ENCODE results near the gene CDC42EP5.

CDC42EP5 gene

DNA sequence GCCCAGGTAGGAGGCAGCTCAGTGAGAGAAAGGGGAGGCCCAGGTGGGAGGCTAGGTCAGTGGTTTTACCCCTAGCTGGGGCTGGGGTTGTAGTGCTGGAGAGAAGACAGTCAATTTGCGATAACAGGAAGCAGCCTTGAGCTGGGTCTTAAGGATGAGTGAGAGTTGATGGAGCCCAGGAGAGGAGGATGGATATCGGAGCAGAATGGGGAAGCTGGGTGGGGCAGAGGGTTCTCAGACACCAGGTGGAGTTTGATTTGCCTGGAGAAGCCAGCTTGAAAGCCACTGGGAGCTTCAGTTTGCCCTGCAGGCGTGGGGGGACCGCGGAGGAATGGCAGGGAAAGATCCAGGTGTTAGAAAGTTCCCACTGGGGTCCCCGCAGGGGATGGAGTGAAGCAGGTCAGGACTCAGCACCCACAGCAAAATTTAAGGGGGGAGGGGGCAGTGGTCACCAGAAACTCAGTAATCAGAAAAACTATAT lies 836 bp upstream of the CDC42EP5 start:
- Histone ChIP-seq H4K20me1 (ENCODE audit: insufficient read depth, low read length) (no peaks in the 10 kb centered on the region), H3K27me3 (ENCODE audit: insufficient read depth, low read length) (no peaks in the 10 kb centered on the region; the same call in 1 of the 2 replicates), H2AFZ (ENCODE audit: low read length) (no peak overlapping the region), H3K27ac (ENCODE audit: low read depth, low read length, poor library complexity, severe bottlenecking) (no peak overlapping the region), H3K9me2 (ENCODE audit: low read depth, low read length) (no peaks in the 10 kb centered on the region), H3K9me3 (ENCODE audit: low read length) (no peaks in the 10 kb centered on the region), H3K4me3 (ENCODE audit: low read depth, low read length, poor library complexity, severe bottlenecking) (no peak overlapping the region), H3K36me3 (ENCODE audit: insufficient read depth, low read length) (no peaks in the 10 kb centered on the region), H3K4me2 (ENCODE audit: low read length) (no peak overlapping the region), H3F3A (ENCODE audit: insufficient read depth, low read length) (no peaks in the 10 kb centered on the region), H3K9ac (ENCODE audit: low read length) (no peak overlapping the region), H3K4me1 (ENCODE audit: insufficient read depth, low read length, severe bottlenecking) (no peaks in the 10 kb centered on the region), H3K79me2 (ENCODE audit: insufficient read depth, low read length) (no peaks in the 10 kb centered on the region)
- TF ChIP-seq, protein P1, sequence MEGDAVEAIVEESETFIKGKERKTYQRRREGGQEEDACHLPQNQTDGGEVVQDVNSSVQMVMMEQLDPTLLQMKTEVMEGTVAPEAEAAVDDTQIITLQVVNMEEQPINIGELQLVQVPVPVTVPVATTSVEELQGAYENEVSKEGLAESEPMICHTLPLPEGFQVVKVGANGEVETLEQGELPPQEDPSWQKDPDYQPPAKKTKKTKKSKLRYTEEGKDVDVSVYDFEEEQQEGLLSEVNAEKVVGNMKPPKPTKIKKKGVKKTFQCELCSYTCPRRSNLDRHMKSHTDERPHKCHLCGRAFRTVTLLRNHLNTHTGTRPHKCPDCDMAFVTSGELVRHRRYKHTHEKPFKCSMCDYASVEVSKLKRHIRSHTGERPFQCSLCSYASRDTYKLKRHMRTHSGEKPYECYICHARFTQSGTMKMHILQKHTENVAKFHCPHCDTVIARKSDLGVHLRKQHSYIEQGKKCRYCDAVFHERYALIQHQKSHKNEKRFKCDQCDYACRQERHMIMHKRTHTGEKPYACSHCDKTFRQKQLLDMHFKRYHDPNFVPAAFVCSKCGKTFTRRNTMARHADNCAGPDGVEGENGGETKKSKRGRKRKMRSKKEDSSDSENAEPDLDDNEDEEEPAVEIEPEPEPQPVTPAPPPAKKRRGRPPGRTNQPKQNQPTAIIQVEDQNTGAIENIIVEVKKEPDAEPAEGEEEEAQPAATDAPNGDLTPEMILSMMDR (IDR thresholded peaks at IDR 0.05; ENCODE audit: low read length) = no peak
- no peak for TF ChIP-seq EZH2 (IDR thresholded peaks at IDR 0.05; ENCODE audit: borderline replicate concordance, low read length)

DNA sequence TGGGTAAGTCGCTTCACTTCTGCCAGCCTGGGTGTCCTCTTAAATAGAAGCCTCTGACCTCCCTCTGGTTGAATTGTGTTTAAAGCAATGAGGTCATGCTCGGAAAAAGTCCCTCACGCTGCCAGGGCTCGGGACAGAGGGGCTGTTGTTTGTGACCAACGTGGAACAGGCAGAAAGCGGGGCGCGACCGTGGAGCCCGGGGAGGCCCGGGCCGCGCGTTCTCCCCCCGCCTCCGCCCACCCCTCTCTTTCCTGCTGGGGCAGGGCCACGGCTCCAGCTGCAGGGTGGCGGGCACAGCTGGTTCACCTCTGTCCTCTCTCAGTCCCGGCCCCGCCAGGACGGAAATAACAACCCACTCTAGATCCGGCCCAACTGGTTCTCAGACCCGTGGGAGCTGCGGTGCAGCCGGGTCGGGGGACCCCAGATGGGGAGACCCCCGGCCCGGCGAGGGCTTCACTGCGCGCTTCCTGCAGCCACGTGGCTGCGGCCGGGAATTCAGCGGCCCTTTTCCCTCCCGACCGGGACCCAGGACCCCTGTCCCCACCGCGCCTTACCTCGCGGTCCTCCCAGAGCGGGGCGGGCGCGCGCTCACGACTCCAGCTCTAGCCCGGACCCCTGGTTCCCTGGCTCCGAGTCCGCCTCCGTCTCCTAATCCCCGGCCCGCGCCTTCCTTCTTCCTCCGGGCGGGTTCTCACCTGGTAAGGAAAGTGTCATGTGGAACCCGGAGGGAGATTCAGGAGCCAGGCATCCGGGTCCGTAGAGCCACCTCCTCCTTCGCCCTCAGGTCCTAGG lies 1.9 kb downstream of the CDC42EP5 start:
- H3K4me2 ChIP-seq (ENCODE audit: low read length) = no peak overlapping the region
- no peaks in the 10 kb centered on the region for H3K79me2 ChIP-seq (ENCODE audit: insufficient read depth, low read length)
- no peak overlapping the region for H2AFZ ChIP-seq (ENCODE audit: low read length)
- H3K36me3 ChIP-seq (ENCODE audit: insufficient read depth, low read length) = no peaks in the 10 kb centered on the region
- TF ChIP-seq EZH2 (IDR thresholded peaks at IDR 0.05; ENCODE audit: borderline replicate concordance, low read length) = no peak
- TF ChIP-seq, protein P1 (IDR thresholded peaks at IDR 0.05; ENCODE audit: low read length) = no peak
- H3K9ac ChIP-seq (ENCODE audit: low read length) = no peak overlapping the region
- H3K27me3 ChIP-seq (ENCODE audit: insufficient read depth, low read length) = no peaks in the 10 kb centered on the region
- no peaks in the 10 kb centered on the region for H4K20me1 ChIP-seq (ENCODE audit: insufficient read depth, low read length)
- no peaks in the 10 kb centered on the region for H3K4me1 ChIP-seq (ENCODE audit: insufficient read depth, low read length, severe bottlenecking)
- no peak overlapping the region for H3K4me3 ChIP-seq (ENCODE audit: low read depth, low read length, poor library complexity, severe bottlenecking)
- H3F3A ChIP-seq (ENCODE audit: insufficient read depth, low read length) = no peaks in the 10 kb centered on the region
- no peaks in the 10 kb centered on the region for H3K9me2 ChIP-seq (ENCODE audit: low read depth, low read length)
- H3K9me3 ChIP-seq (ENCODE audit: low read length) = no peaks in the 10 kb centered on the region
- H3K27ac ChIP-seq (ENCODE audit: low read depth, low read length, poor library complexity, severe bottlenecking) = no peak overlapping the region

DNA sequence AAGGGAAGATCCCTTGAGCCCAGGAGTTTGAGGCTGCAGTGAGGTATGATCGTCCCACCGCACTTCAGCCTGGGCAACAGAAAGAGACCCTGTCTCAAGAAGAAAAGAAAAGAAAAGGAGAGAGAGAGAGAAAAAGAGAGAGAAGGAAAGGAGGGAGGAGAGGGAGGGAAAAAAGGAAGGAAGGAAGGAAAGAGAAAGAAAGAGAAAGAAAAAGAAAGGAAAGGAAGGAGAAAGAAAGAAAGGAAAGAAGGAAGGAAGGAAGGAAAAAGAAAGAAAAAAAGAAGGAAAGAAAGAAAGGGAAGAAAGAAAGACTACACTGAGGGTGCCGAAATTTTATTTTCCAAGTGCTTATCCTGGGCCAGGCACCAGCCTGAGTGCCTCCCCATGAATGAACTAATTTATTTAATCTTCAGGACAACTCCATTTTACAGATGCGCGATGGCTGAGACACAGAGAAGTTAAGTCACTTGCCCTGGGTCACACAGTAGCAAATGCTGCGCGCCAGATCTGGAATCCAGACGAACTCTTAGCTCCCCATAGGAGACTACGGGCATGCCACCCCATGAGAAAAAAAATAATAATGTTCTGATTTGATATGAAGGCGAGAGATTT lies 2.7 kb downstream of the CDC42EP5 start:
- no peaks in the 10 kb centered on the region for H3K9me2 ChIP-seq (ENCODE audit: low read depth, low read length)
- H3K9me3 ChIP-seq (ENCODE audit: low read length) = no peaks in the 10 kb centered on the region
- no peak overlapping the region for H3K4me2 ChIP-seq (ENCODE audit: low read length)
- TF ChIP-seq EZH2 (IDR thresholded peaks at IDR 0.05; ENCODE audit: borderline replicate concordance, low read length) = no peak
- TF ChIP-seq, protein P1 (IDR thresholded peaks at IDR 0.05; ENCODE audit: low read length) = no peak
- no peaks in the 10 kb centered on the region for H3K4me1 ChIP-seq (ENCODE audit: insufficient read depth, low read length, severe bottlenecking)
- H4K20me1 ChIP-seq (ENCODE audit: insufficient read depth, low read length) = no peaks in the 10 kb centered on the region
- H3K27me3 ChIP-seq (ENCODE audit: insufficient read depth, low read length) = no peaks in the 10 kb centered on the region
- H3F3A ChIP-seq (ENCODE audit: insufficient read depth, low read length) = no peaks in the 10 kb centered on the region
- no peak overlapping the region for H2AFZ ChIP-seq (ENCODE audit: low read length)
- no peaks in the 10 kb centered on the region for H3K79me2 ChIP-seq (ENCODE audit: insufficient read depth, low read length)
- no peak overlapping the region for H3K9ac ChIP-seq (ENCODE audit: low read length)
- no peak overlapping the region for H3K4me3 ChIP-seq (ENCODE audit: low read depth, low read length, poor library complexity, severe bottlenecking)
- no peaks in the 10 kb centered on the region for H3K36me3 ChIP-seq (ENCODE audit: insufficient read depth, low read length)
- H3K27ac ChIP-seq (ENCODE audit: low read depth, low read length, poor library complexity, severe bottlenecking) = no peak overlapping the region

All from OCI-LY1 (cell line).